Measurements from ENCODE around the gene SEMA4C. TPM values are rescaled to one million over a fixed set of nuclear protein-coding genes. Genes with fewer than 3 reads are reported as not detected.

Gene SEMA4C
- polyA plus RNA-seq, 1 donor (not counting 4 experiments of a cell fraction or from before 2014, with no cell fraction given), result 7.5 TPM

GRCh38 chr2:96839293-96839874 is 30.5 kb downstream of the SEMA4C start:
- FAIRE-seq (no peak), DNase-seq (ENCODE audit: low read depth, low spot score) (no peak)
- Histone ChIP-seq H3K9me3 (ENCODE audit: control insufficient read depth, low read depth, low read length) (no peaks in the 10 kb centered on the region), H3K9ac (ENCODE audit: control insufficient read depth, extremely low read depth, insufficient read depth, low read length) (no peak overlapping the region), H3K9me1 (ENCODE audit: control insufficient read depth, extremely low read depth, insufficient read depth, low read length) (no peaks in the 10 kb centered on the region), H3K36me3 (ENCODE audit: control insufficient read depth in 2 of 2, extremely low read depth in 1 of 2, insufficient read depth in 2 of 2, low read length in 2 of 2) (peaks cover 0 to 2% of the 10 kb centered on the region in 2 experiments), H2AFZ (ENCODE audit: control insufficient read depth, low read length) (no peak overlapping the region), H3K79me2 (ENCODE audit: control insufficient read depth, insufficient read depth, low read length) (no peaks in the 10 kb centered on the region), H3K4me2 (ENCODE audit: control insufficient read depth, extremely low read depth, insufficient read depth, low read depth, low read length) (no peak overlapping the region), H3K4me1 (ENCODE audit: control insufficient read depth, extremely low read depth, insufficient read depth, low read length) (no peaks in the 10 kb centered on the region), H3K27ac (ENCODE audit: control insufficient read depth, insufficient read depth, low read length) (no peak overlapping the region), H4K20me1 (ENCODE audit: control insufficient read depth, extremely low read depth, insufficient read depth, low read length) (peaks cover 3% of the 10 kb centered on the region), H3K27me3 (ENCODE audit: control insufficient read depth, extremely low read depth, insufficient read depth, low read length) (no peaks in the 10 kb centered on the region), H3K4me3 (ENCODE audit: control insufficient read depth in 2 of 3, extremely low read depth in 1 of 3, insufficient read depth in 2 of 3, low read depth in 1 of 3, low read length in 3 of 3) (no peak overlapping the region)
- TF ChIP-seq CTCF (optimal IDR thresholded peaks at IDR 0.05 in 1 of 3, IDR thresholded peaks at IDR 0.05 in 1 of 3, conservative IDR thresholded peaks at IDR 0.05 in 1 of 3; ENCODE audit: extremely low read depth in 1 of 3, insufficient read depth in 2 of 3, low read length in 3 of 3), result no peak
- no peak for TF ChIP-seq EZH2 (IDR thresholded peaks at IDR 0.05; ENCODE audit: low read length)
- dilution Hi-C loops (cut with MboI; ENCODE audit: extremely low pct_ligation_motif_present, low sequenced_read_pairs), result no loop called here

- H3K4me2 ChIP-seq (ENCODE audit: control insufficient read depth, extremely low read depth, insufficient read depth, low read depth, low read length), result no peak overlapping the region
- H3K9me1 ChIP-seq (ENCODE audit: control insufficient read depth, extremely low read depth, insufficient read depth, low read length), result no peaks in the 10 kb centered on the region
- no peak for TF ChIP-seq EZH2 (IDR thresholded peaks at IDR 0.05; ENCODE audit: low read length)
- no peak for TF ChIP-seq CTCF (optimal IDR thresholded peaks at IDR 0.05 in 1 of 3, IDR thresholded peaks at IDR 0.05 in 1 of 3, conservative IDR thresholded peaks at IDR 0.05 in 1 of 3; ENCODE audit: extremely low read depth in 1 of 3, insufficient read depth in 2 of 3, low read length in 3 of 3)
- FAIRE-seq (no peak), DNase-seq (ENCODE audit: low read depth, low spot score) (no peak)
- H3K36me3 ChIP-seq (ENCODE audit: control insufficient read depth in 2 of 2, extremely low read depth in 1 of 2, insufficient read depth in 2 of 2, low read length in 2 of 2), result peaks cover 0 to 2% of the 10 kb centered on the region in 2 experiments
- H3K4me1 ChIP-seq (ENCODE audit: control insufficient read depth, extremely low read depth, insufficient read depth, low read length), result no peaks in the 10 kb centered on the region
- H3K79me2 ChIP-seq (ENCODE audit: control insufficient read depth, insufficient read depth, low read length), result no peaks in the 10 kb centered on the region
- H3K9ac ChIP-seq (ENCODE audit: control insufficient read depth, extremely low read depth, insufficient read depth, low read length), result no peak overlapping the region
- dilution Hi-C loops (cut with MboI; ENCODE audit: extremely low pct_ligation_motif_present, low sequenced_read_pairs), result no loop called here
- peaks cover 3% of the 10 kb centered on the region for H4K20me1 ChIP-seq (ENCODE audit: control insufficient read depth, extremely low read depth, insufficient read depth, low read length)
- no peak overlapping the region for H3K4me3 ChIP-seq (ENCODE audit: control insufficient read depth in 2 of 3, extremely low read depth in 1 of 3, insufficient read depth in 2 of 3, low read depth in 1 of 3, low read length in 3 of 3)
- H3K27me3 ChIP-seq (ENCODE audit: control insufficient read depth, extremely low read depth, insufficient read depth, low read length), result no peaks in the 10 kb centered on the region
- H2AFZ ChIP-seq (ENCODE audit: control insufficient read depth, low read length), result no peak overlapping the region
- H3K9me3 ChIP-seq (ENCODE audit: control insufficient read depth, low read depth, low read length), result no peaks in the 10 kb centered on the region
- no peak overlapping the region for H3K27ac ChIP-seq (ENCODE audit: control insufficient read depth, insufficient read depth, low read length)
Observed at GRCh38 chr2:96838345-96839292, 31.3 kb downstream of the SEMA4C start.
